ENCODE data around the gene ATOH8. TPM values are rescaled to one million over a fixed set of nuclear protein-coding genes. Genes with fewer than 3 reads are reported as not detected.

Gene ATOH8
- total and polyA plus RNA-seq, 2 donors (not counting 3 experiments of a cell fraction or from before 2014, with no cell fraction given) = 10.3 to 12.8 TPM

DNA sequence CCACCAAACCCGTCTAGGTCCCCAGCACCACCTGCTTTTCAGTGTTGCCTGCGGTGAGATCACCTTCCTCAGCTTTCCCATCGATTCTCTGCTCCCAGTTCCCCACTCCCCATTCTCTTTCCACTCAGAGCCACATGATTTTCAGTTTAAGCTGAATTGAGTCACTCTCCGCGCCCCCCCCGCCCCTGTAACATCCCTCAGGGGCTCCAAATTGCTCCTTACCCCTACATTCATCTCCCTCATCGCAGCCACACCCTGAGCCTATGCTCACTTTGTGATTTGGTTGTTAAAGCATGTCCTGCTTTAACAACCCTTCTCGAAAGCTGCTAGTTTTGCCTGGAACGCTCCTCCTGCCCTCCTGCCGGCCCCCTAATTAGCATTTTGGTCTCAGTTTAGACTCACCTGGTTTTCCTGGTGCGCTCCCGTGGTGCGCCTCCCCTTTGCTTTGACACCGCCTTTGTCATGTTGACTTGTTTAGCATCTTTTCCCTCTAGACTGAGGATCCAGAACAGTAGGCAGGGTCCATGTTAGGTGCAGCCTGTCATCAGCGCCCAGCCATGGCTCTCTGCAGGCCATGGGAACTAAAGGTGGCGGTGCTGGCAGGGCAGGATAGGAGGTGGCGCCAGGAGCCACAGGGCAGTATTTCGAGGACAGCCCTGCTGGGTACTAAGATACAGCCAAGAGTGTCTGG lies 74.2 kb downstream of the ATOH8 start:
- Histone ChIP-seq H3K9ac (replicated peaks; ENCODE audit: extremely low read depth, insufficient read depth, low read length) (no peak overlapping the region), H4K20me1 (replicated peaks; ENCODE audit: control insufficient read depth, extremely low read depth, insufficient read depth, low read length) (no peaks in the 10 kb centered on the region), H3K9me3 (replicated peaks; ENCODE audit: control insufficient read depth, insufficient read depth, low read length) (no peaks in the 10 kb centered on the region), H2AFZ (ENCODE audit: low read depth, low read length) (peak overlapping the region; percentile 23), H3K4me1 (ENCODE audit: control insufficient read depth, extremely low read depth, insufficient read depth, low read length) (no peaks in the 10 kb centered on the region), H3K27me3 (ENCODE audit: control insufficient read depth in 2 of 2, insufficient read depth in 2 of 2, low read length in 2 of 2) (peaks cover 0 to 2% of the 10 kb centered on the region in 2 experiments), H3K9me1 (replicated peaks; ENCODE audit: control insufficient read depth, extremely low read depth, insufficient read depth, low read length) (no peaks in the 10 kb centered on the region), H3K27ac (ENCODE audit: insufficient read depth, low read depth, low read length) (no peak overlapping the region), H3K4me3 (replicated peaks in 1 of 3; ENCODE audit: insufficient read depth in 1 of 3, low read depth in 1 of 3, low read length in 3 of 3) (no peak overlapping the region), H3K36me3 (ENCODE audit: control insufficient read depth in 2 of 2, extremely low read depth in 1 of 2, insufficient read depth in 2 of 2, low read length in 2 of 2) (no peaks in the 10 kb centered on the region), H3K4me2 (ENCODE audit: insufficient read depth, low read length) (no peak overlapping the region), H3K79me2 (ENCODE audit: control insufficient read depth, insufficient read depth, low read length) (no peaks in the 10 kb centered on the region)
- dilution Hi-C loops (cut with MboI; ENCODE audit: extremely low pct_ligation_motif_present, low sequenced_read_pairs) (no loop called here), intact Hi-C loops (cut with micrococcal nuclease) (loop anchor here (1.0 kb wide), 3 partner anchors 61 to 252 kb away; no protein-coding TSS in a partner anchor)
- no TSS peak for BruUV-seq (replicated peaks)
- DNase-seq (ENCODE audit: low read depth, low spot score) (no peak), FAIRE-seq (no peak)
- POLR2A ChIA-PET = interaction anchor here (0.5 to 1.2 kb wide), 4 partner anchors 51 to 278 kb away, joined by 3 to 5 read pairs (median 4); partner anchors contain the start of genes POLR1A and PTCD3
- CTCF ChIA-PET = interaction anchor here (0.5 to 12.5 kb wide), 101 partner anchors 8 to 553 kb away, joined by 3 to 541 read pairs (median 5); partner anchors contain the start of genes ATOH8, POLR1A, PTCD3 and ST3GAL5
- TF ChIP-seq MYC (IDR thresholded peaks at IDR 0.05; ENCODE audit: low read depth, low read length) (no peak), EZH2 (IDR thresholded peaks at IDR 0.05; ENCODE audit: borderline replicate concordance, low read depth, low read length, severe bottlenecking) (no peak), GATA2 (IDR thresholded peaks at IDR 0.05; ENCODE audit: insufficient read depth, insufficient read length, low read depth, low read length) (no peak), FOS (IDR thresholded peaks at IDR 0.05; ENCODE audit: borderline replicate concordance, insufficient read depth, low read length) (no peak), JUN (IDR thresholded peaks at IDR 0.05; ENCODE audit: borderline replicate concordance, insufficient read depth, insufficient read length, low read depth) (no peak), POLR2A (IDR thresholded peaks at IDR 0.05; ENCODE audit: low read depth, low read length) (no peak), POLR2AphosphoS5 (IDR thresholded peaks at IDR 0.05; ENCODE audit: insufficient read depth, low read depth, low read length) (no peak)
- TF ChIP-seq, protein P1, sequence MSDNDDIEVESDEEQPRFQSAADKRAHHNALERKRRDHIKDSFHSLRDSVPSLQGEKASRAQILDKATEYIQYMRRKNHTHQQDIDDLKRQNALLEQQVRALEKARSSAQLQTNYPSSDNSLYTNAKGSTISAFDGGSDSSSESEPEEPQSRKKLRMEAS (IDR thresholded peaks at IDR 0.05; ENCODE audit: insufficient read depth, insufficient read length) = no peak
- TF ChIP-seq, protein P2, sequence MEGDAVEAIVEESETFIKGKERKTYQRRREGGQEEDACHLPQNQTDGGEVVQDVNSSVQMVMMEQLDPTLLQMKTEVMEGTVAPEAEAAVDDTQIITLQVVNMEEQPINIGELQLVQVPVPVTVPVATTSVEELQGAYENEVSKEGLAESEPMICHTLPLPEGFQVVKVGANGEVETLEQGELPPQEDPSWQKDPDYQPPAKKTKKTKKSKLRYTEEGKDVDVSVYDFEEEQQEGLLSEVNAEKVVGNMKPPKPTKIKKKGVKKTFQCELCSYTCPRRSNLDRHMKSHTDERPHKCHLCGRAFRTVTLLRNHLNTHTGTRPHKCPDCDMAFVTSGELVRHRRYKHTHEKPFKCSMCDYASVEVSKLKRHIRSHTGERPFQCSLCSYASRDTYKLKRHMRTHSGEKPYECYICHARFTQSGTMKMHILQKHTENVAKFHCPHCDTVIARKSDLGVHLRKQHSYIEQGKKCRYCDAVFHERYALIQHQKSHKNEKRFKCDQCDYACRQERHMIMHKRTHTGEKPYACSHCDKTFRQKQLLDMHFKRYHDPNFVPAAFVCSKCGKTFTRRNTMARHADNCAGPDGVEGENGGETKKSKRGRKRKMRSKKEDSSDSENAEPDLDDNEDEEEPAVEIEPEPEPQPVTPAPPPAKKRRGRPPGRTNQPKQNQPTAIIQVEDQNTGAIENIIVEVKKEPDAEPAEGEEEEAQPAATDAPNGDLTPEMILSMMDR (IDR thresholded peaks at IDR 0.05; ENCODE audit: extremely low read depth in 1 of 2, insufficient read depth in 1 of 2, low read depth in 1 of 2, low read length in 2 of 2) = no peak

Measured in endothelial cell of umbilical vein (primary cell).